Endothelial cell of umbilical vein (primary cell): ENCODE results near the gene CDK5RAP2.

Experiments used
- CTCF ChIP-seq, 2 donors: IDR thresholded peaks; 1 replicate in 1 of 2; 2 replicates in 1 of 2; pipeline ENCODE4 v1.5.1; 2011; ENCODE audit warnings: low read length in 2 of 2, mild to moderate bottlenecking in 2 of 2, moderate library complexity in 2 of 2, control low read depth in 1 of 2, inconsistent platforms in 1 of 2, low read depth in 1 of 2; ENCODE audit not compliant: insufficient read depth in 1 of 2; ENCODE audit errors: extremely low read depth in 1 of 2
- EZH2 ChIP-seq: IDR thresholded peaks from 2 replicates; pipeline ENCODE4 v1.6.1; 2012; ENCODE audit warnings: borderline replicate concordance, low read depth, mild to moderate bottlenecking, moderate library complexity, low read length, inconsistent platforms; ENCODE audit not compliant: severe bottlenecking
- FOS ChIP-seq: IDR thresholded peaks from 2 replicates; pipeline ENCODE4 v1.6.1; 2011; ENCODE audit warnings: mild to moderate bottlenecking, low read length, moderate library complexity, borderline replicate concordance; ENCODE audit not compliant: insufficient read depth
- GATA2 ChIP-seq: IDR thresholded peaks from 2 replicates; pipeline ENCODE4 v1.7.0; 2011; ENCODE audit warnings: low read depth, mild to moderate bottlenecking, moderate library complexity, mixed read lengths, low read length; ENCODE audit not compliant: insufficient read length, insufficient read depth
- JUN ChIP-seq: IDR thresholded peaks from 2 replicates; pipeline ENCODE4 v1.6.1; 2011; ENCODE audit warnings: borderline replicate concordance, low read depth; ENCODE audit not compliant: insufficient read length, insufficient read depth
- MYC ChIP-seq: IDR thresholded peaks from one replicate; pipeline ENCODE4 v1.6.1; 2011; ENCODE audit warnings: mild to moderate bottlenecking, low read depth, low read length
- POLR2A ChIP-seq: IDR thresholded peaks from 2 replicates; pipeline ENCODE4 v1.6.1; 2012; ENCODE audit warnings: low read depth, mild to moderate bottlenecking, control low read depth, low read length
- POLR2AphosphoS5 ChIP-seq: IDR thresholded peaks from 2 replicates; pipeline ENCODE4 v1.6.1; 2012; ENCODE audit warnings: low read depth, mild to moderate bottlenecking, control low read depth, low read length, moderate library complexity; ENCODE audit not compliant: insufficient read depth
- TF ChIP-seq, protein P1 (sequence below): IDR thresholded peaks from 2 replicates; pipeline ENCODE4 v1.6.1; 2011; ENCODE audit not compliant: insufficient read depth, insufficient read length

DNA sequence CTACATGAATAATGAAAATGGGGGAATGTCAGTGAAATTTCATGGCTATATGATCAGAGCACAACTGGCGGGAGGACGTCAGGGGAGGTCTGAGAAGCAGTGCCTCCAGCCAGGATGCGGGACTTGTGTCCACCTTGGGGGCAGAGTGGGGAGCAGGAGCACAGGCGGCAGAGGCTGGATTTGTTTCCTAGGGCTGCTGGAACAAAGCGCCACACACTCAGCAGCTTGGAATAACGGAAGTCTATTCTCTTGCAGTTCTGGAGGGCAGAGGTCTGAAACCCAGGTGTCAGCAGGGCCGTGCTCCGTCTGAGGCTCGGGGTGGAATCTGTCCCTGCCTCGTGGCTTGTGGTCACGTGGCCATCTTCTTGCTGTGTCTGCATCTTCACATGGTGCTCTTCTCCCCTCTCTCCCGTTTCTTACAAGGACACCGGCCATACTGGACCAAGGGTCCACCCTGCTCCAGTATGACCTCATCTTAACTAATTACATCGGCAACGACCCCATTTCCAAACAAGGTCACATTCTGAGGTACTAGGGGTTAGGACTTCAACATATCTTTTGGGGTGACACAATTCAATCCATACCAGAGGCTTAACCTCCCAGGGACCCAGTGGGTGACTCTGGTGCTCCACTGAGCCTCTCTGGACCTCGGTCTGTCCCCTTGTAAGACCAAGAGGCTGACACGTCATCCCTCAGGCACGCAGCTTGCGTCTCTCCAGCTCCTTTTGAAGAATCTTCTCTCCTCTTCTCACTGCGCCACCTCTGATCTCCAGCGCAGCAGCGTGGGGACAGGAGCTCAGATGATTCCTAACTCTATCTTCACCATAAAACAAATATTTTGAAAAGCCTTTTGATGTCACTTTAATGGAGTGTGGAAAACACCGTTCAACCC is 202.5 kb downstream of the CDK5RAP2 start:
- TF ChIP-seq CTCF (IDR thresholded peaks at IDR 0.05; ENCODE audit: extremely low read depth in 1 of 2, insufficient read depth in 1 of 2, low read depth in 1 of 2, low read length in 2 of 2) (no peak), JUN (no peak), POLR2A (no peak), MYC (no peak), POLR2AphosphoS5 (no peak), EZH2 (no peak), FOS (no peak), GATA2 (no peak)
- TF ChIP-seq, protein P1, sequence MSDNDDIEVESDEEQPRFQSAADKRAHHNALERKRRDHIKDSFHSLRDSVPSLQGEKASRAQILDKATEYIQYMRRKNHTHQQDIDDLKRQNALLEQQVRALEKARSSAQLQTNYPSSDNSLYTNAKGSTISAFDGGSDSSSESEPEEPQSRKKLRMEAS = no peak
